GM13977 (cell line): ENCODE measurements around the gene RNF32.

Source experiments
- DNase-seq: peaks from one replicate; pipeline ENCODE4 v3.0.0; 2012; ENCODE audit warnings: low spot score
- in situ Hi-C: fragments of 300-500 bp; cut with MboI; formaldehyde crosslinking; loops from one replicate; pipeline ENCODE4 v1.12.0; 2022; ENCODE audit warnings: low sequenced_read_pairs, low pct_unique_long_range_greater_than_20kb, mixed read lengths, inconsistent platforms; ENCODE audit not compliant: unreplicated experiment
- TF ChIP-seq, protein P1 (sequence below): IDR thresholded peaks from 2 replicates; pipeline ENCODE4 v1.5.1; 2012; ENCODE audit warnings: mild to moderate bottlenecking, control low read depth; ENCODE audit not compliant: insufficient read depth; ENCODE audit errors: extremely low read depth, missing control alignments

The RNF32 gene

DNA sequence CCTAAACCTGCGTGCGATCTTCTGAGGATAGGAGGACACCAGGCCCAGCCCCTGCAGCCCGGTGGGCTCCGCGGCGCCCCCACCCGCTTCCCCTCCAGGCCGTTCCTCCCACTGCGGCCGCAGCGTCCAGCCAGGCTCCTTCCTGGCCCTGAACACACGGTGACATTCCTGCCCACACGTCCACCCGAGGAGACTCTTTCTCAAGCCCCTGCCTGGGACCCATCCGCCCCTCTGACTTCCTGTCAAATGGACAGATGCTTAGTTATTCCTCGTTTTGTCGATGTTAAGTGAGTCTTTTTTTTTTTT lies 32.4 kb upstream of the RNF32 start:
- TF ChIP-seq, protein P1, sequence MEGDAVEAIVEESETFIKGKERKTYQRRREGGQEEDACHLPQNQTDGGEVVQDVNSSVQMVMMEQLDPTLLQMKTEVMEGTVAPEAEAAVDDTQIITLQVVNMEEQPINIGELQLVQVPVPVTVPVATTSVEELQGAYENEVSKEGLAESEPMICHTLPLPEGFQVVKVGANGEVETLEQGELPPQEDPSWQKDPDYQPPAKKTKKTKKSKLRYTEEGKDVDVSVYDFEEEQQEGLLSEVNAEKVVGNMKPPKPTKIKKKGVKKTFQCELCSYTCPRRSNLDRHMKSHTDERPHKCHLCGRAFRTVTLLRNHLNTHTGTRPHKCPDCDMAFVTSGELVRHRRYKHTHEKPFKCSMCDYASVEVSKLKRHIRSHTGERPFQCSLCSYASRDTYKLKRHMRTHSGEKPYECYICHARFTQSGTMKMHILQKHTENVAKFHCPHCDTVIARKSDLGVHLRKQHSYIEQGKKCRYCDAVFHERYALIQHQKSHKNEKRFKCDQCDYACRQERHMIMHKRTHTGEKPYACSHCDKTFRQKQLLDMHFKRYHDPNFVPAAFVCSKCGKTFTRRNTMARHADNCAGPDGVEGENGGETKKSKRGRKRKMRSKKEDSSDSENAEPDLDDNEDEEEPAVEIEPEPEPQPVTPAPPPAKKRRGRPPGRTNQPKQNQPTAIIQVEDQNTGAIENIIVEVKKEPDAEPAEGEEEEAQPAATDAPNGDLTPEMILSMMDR: no peak
- DNase-seq: no peak
- in situ Hi-C loops: no loop called here

DNA sequence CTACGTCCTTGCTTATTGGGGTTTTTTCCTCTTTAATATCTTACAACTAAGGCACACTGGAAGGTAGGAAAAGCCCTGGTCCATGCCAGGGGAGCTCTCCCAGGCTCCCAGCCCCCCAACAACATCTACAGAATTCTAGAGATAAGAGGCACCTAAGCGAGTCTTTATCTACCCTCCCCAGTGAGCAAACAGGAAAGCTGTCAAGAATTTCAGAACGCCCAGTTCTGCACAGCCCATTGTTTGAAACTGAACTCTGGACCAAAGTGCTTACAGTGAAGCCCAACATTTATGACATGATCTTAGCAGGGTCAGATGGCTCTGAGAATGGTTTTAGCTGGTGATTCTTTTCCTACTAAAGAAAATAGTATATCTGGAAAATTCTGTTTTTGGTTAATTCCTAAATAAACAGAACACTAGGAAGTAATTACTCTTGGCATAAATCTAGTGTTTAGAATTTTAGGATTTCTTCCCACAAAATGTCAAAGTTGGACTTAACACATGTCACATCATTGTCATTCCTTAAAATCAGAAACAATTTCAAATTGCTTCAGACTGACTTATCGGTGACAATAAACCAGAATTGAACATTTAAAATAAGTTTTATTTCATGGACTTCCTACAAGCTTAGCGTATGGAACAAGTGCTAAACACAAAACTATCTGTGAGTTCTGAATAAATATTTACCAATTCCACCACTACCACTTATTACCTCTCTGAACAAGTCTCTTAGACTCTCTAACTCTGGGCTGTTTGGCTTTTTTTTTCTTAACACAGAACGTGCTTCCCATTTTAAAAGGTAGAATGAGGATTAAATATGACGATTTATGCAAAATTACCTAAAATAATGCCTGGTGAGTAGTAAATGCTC lies 31.3 kb upstream of the RNF32 start:
- DNase-seq: no peak
- TF ChIP-seq, protein P1: no peak
- in situ Hi-C loops: no loop called here

DNA sequence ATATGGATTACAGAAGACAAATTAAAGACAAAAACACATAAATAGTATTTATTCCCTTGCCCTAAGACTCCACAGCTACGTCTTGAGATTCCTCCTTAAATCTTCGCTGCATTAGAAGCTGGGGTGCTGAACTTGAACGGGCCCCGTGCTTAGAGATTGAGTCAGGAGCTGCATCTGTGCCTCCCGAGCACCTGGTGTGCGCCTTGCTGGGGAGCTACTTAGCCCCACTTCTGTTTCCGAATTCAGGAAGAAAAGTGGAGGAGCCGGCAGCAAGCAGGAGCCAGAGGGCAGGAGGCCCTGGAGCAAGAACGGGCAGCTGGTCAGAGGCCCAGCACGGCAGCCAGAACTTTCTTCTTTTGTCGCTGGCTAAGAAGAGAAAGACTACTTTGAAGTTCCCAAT lies 30.4 kb upstream of the RNF32 start:
- DNase-seq: no peak
- TF ChIP-seq, protein P1: no peak
- in situ Hi-C loops: no loop called here

DNA sequence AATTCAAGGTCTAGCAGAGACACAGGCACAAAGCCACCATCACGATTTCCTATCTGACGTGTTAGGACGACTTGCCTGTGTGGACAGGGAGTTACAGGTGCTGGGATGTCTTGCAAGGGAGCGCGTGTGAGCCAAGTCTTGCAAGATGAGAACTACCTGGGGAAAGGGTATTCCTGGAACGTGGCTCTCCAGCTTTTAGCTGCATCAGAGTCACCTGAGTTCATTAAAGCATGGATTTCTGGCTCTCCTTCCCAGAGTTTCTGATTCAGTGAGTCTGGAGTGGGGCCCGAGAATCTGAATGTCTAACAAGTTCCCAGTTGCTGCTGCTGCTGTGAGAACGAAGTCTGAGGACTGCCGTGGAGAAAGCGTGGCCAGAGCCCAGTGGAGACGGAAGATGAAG lies 30.0 kb upstream of the RNF32 start:
- DNase-seq: no peak
- TF ChIP-seq, protein P1: no peak
- in situ Hi-C loops: no loop called here

DNA sequence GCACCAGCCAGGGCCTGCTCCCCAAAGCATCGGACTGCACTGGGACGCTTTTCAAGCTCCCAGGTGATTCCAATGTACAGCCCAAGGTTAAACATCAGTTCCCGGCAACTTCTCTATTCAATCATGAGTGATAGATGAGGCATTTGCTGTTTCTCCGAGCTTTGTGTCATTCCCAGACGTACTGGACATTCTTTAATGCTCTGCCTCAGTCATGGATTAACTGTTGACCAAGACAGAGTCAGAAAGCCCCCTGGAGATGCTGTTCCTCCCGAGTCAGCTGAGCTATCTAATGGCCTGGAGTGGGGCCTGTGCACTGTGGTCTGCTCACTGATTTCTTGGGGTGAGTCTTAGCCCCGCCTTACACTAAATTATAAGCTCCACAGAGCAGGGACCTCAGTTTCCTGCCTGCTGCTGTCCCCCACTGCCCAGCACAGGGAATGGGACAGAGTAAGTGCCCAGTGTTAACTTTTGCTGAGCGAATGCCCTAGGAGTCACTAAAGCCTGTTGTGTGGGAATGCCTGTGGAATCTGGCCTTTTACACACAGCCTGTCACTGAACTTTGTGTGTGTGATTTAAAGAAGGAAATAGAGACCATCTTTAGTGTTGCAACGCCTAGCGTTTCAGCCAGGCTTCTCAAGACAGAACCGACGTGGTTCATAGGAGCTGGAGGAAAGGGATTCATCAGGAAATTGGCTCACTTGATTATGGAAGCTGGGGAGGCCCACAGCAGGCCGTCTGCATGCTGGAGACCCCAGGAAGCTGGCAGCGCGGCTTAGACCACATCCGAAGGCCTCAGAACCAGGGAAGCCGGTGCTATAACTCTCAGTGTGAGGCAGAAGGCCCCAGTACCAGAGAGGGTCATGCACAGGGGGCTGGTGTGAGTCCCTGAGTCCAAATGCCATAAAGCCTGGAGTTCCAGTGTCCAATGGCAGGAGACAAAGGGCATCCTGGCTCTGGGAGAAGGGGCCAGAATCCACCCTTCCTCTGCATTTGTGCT lies 29.3 kb upstream of the RNF32 start:
- TF ChIP-seq, protein P1: no peak
- in situ Hi-C loops: no loop called here
- DNase-seq: no peak

DNA sequence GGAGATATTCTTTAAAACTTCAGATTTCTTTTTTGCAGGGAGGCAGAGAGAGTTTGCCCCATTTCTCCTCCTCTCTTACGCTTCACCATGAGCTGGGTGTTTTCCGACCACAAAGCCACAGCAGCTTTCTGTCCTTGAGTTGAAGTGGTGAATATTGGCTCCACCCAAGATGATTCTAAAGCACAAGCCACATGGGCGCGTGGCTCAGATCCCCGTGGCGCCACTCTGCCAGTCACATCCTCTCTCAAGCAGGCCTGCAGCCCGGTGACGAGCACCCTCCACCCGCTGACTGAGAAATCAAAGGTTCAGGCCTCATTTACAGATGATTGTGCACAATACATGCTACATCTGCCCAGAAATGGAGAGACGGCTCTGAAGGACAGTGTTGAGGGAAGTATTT lies 27.6 kb upstream of the RNF32 start:
- TF ChIP-seq, protein P1: no peak
- in situ Hi-C loops: no loop called here
- no peak for DNase-seq
